SIG-M5 treated with dmso at 0.1 percent for 504 hours (cell line): ENCODE results near the gene ZNF516.

Experiments used
- DNase-seq: peaks from one replicate; lab custom pipeline; 2025; ENCODE audit not compliant: unreplicated experiment; lab: John Stamatoyannopoulos, UW

Gene ZNF516

DNA sequence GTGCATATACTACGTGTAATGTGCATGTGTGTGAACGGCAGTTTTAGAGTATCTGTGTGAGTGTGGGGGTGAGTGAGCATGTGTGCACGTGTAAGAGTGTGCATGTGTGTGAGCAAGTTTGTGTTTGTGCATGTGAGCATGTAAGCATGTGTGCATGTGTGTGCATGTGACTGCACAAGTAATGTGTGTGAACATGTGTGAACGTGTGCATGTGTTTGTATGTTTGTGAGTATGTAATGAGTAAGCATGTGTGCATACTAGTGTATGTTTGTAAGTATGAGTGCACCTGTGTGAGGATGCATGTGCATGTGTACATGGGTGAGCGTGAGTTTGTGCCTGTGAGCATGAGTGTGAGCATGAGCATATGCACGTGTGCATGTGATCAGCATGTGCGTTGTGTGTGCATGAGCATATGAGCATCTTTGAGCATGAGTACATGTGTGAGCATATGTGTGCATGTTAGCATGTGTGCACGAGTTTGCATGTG is 90.7 kb downstream of the ZNF516 start:
- DNase-seq, result no peak

- DNase-seq, result no peak
These were observed 92.7 kb downstream of the ZNF516 start for GRCh38 chr18:76402026-76402990.

DNA sequence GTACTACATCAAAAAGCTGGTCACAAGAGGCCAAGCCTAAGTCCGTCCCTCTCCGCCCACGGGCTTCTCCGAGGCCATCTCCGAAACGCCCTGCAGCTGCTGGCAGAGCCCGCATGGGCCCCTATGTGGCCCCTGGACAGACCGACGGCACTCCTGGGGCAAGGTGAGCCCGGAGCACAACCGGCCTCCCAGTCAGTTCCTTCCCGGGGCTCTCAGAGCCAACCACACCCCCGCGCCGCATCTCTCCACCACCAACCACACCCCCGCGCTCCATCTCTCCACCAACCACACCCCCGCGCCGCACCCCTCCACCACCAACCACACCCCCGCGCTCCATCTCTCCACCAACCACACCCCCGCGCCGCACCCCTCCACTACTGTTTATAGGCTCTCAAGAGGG is 93.5 kb downstream of the ZNF516 start:
- DNase-seq, result no peak

GRCh38 chr18:76399613-76400391 is 95.2 kb downstream of the ZNF516 start:
- no peak for DNase-seq

DNA sequence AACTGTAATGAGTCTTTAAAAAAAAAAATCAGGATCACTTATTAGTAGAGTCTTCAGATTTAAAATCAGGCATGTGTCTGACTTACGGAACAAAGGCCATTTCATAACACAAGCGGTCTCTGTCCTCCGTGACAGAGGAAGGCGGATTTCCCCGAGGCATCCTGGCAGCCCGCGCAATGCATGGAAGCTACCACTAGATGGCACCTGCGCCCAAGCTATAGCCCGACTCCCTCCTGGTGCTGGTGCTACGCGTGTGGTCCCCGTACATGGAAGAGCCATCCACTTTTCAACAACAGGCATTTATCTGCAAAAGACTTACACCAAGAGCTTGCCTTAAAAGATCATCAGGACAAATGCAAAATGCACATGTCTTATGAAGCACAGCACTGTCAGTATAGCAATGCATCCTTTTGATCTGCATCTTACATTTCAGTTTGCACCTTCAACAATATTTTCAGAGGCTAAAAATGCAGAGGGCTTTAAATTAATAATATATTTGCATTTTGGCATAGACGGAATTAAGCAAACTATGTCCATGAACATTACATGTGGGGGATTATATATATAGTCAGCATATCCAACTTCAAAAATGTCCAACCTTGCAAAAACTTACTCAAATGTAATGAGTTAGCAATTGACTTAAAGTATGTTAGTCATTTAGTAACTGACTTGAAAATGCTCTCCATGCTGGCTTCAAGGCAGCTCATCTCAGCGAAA is 96.0 kb downstream of the ZNF516 start:
- peak; percentile 81 for DNase-seq

GRCh38 chr18:76398295-76398694 is 96.7 kb downstream of the ZNF516 start:
- DNase-seq, result no peak

DNA sequence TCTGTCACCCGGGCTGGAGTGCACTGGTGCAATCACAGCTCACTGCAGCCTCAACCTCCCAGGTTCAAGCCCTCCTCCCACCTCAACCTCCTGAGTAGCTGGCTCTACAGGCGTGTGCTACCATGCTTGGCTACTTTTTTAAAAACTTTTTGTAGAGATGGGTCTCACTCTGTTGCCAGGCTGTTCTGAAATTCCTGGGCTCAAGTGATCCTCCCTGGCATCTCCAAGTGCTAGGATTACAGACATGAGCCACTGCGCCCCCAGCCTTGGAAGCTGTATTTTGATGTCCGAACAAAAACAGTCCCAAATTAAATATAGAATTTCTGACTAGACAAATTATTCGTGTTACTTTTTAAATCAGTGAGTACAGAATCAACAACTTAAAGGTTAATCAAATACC is 97.4 kb downstream of the ZNF516 start:
- no peak for DNase-seq

GRCh38 chr18:76396792-76397191 is 98.2 kb downstream of the ZNF516 start:
- DNase-seq, result no peak

- no peak for DNase-seq
These were observed 99.4 kb downstream of the ZNF516 start for GRCh38 chr18:76395609-76396008.

- DNase-seq, result no peak
These were observed 100.1 kb downstream of the ZNF516 start for GRCh38 chr18:76394780-76395476.

- no peak for DNase-seq
These were observed 102.7 kb downstream of the ZNF516 start for GRCh38 chr18:76392349-76392748.

- DNase-seq, result no peak
These were observed 103.3 kb downstream of the ZNF516 start for GRCh38 chr18:76391746-76392145.

- DNase-seq, result no peak
These were observed 104.0 kb downstream of the ZNF516 start for GRCh38 chr18:76391038-76391437.

- DNase-seq, result no peak
These were observed 104.5 kb downstream of the ZNF516 start for GRCh38 chr18:76390452-76391035.

GRCh38 chr18:76389716-76390115 is 105.3 kb downstream of the ZNF516 start:
- no peak for DNase-seq

- no peak for DNase-seq
These were observed 106.1 kb downstream of the ZNF516 start for GRCh38 chr18:76388891-76389423.

DNA sequence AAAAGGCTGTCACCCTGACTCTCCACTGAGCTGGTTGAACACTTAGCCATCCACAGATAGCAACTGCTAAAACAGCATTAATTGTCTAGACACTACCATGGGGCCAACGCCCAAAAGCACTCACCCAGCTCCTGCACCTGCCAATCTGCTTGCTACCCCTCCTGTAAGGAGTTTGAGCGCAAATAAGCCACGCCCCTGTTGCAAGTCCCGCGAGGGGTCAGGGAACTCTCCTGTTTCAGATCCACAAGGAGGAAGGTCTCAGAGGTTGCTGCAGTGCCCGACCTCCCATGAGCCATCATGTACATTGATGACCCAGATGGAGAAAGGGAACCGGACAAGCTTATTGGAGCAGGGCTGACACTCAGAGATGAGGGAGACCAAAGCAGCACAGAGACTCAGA is 106.8 kb downstream of the ZNF516 start:
- DNase-seq, result no peak

GRCh38 chr18:76387608-76388007 is 107.4 kb downstream of the ZNF516 start:
- DNase-seq, result no peak

GRCh38 chr18:76386886-76387285 is 108.2 kb downstream of the ZNF516 start:
- DNase-seq, result no peak

- DNase-seq, result no peak
These were observed 109.0 kb downstream of the ZNF516 start for GRCh38 chr18:76386071-76386470.
